GM19438 (cell line): ENCODE measurements around the gene ATP11A.

Experiments
- ATAC-seq: cut with Tn5 transposase; IDR thresholded peaks from one replicate; pipeline ENCODE4 v1.9.1; 2021; ENCODE audit warnings: low read depth; ENCODE audit not compliant: unreplicated experiment

ATP11A gene

DNA sequence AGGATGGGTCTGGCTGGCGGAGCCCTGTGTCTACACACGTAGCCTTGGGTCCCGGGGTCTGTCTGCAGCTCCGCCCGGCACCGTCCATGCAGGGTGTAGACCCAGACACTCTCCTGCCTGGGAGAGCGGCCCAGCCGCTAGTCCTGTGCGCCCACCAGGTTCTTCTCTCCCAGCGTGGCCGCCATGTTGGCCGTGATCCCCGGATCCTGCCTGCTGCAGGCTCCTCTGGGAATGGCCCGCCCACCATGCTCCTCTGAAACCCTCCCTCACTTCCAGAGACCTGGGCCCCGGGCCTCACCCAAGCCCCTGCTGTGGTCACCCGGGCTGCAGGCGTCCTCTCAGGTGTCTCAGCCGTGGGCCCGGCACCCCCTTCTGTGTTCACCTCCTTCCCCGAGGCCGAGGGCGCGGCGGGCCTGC is 221.5 kb downstream of the ATP11A start:
- no peak for ATAC-seq

DNA sequence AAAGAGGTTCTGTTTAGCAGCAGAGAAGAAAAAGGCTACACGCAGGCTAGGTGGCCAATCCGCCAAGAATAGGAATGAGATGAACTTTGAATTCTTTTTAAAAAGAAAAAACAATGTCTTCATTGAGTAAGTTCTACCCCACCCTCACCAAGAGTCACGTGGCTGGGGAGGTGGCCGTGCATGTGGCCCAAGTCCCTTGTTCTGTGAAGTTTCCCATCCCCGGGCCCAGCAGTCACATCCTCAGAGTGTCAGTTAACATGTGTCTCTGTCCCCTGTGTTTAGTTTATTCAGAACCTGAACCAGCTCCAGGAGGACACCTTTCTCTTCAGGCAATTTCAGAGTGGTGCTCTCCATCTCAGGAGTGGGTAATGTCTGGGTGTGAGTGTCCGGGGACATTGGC is 222.0 kb downstream of the ATP11A start:
- ATAC-seq = no peak

DNA sequence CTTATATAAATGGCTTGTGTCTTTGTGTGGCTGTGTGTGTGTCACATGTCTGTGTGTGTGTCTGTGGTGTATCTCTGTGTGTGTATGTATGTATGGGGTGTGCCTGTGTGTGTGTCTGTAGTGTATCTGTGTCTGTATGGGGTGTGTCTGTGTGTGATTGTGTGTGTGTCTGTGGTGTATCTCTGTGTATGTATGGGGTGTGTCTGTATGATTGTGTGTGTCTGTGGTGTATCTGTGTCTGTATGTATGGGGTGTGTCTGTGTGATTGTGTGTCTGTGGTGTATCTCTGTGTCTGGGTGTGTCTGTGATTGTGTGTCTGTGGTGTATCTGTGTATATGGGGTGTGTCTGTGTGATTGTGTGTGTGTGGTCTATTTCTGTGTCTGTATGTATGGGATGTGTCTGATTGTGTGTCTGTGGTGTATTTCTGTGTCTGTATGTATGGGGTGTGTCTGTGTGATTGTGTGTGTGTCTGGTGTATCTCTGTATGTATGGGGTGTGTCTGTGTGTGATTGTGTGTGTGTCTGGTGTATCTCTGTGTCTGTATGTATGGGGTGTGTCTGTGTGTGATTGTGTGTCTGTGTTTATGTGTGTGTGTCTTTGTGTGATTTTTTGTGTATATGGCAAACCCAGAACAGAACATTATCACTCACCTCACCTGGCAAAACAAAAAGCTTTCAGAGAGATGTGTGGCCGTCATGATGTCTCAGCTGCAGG is 223.0 kb downstream of the ATP11A start:
- no peak for ATAC-seq

DNA sequence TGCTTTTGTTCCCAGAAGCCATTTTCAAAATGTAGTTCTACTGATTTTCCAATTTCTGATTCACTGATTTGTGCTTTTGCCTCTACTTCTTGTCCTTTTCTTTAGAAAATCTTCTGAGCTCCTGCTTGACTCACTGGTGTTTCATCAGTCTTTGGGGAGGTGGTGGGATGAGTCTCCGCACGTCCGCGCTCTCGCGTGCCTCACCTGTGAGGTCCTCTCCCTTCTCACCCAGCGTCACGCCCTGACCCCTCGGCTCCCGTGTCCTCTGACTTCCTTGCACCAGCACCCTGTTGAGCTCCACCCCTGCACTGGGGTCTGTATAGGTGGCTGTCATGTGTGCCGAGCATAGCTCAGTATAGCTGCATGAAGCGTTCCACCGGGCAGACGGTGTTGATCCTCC is 226.5 kb downstream of the ATP11A start:
- ATAC-seq = no peak

DNA sequence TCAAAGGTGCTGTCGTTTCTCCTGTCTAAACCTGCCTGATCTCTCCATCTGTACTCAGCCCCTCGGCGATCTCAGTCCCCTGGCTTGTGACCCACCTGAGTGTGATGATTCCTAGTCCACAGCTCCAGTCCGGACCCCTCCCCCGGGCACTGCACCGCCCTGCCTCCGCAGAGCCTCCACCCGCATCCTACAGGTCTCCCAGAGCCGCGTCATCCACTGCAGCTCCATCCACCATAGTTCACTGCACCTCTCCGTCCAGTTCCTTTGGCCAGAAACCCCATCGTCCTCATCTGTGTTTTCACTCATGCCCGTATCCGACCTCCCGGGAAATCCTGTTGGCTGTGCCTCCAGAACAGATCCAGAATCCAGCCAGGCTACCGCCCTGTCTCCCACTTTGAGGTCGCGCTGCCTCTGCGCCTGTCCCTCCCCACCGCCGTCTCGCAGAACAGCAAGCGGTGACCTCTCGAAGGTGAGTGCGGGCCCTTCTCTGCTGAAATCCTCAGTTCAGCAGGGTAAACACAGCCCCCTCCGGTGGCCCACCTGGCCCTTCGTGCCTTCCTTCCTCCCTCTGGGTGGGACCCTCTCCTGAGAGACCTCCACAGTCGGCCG is 227.3 kb downstream of the ATP11A start:
- no peak for ATAC-seq

DNA sequence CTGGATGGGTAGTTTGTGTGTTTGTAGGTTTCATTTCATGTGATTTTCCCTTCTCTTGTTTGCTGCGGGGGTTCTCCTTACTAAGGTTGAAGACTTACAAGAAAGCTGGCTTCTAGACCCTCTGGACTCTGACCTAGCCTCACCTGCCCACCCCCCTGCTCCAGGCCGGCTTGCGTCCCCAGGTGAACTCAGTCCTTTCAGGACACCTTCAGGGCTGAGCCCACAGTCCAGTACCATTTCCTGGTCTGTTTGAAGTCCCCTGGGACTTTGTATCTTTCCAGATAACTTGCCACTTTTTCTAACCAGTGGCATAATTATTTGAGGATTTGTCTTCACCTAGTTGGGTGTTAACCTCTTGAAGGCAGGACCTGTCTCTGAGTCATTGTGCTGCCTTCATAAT is 227.9 kb downstream of the ATP11A start:
- no peak for ATAC-seq

DNA sequence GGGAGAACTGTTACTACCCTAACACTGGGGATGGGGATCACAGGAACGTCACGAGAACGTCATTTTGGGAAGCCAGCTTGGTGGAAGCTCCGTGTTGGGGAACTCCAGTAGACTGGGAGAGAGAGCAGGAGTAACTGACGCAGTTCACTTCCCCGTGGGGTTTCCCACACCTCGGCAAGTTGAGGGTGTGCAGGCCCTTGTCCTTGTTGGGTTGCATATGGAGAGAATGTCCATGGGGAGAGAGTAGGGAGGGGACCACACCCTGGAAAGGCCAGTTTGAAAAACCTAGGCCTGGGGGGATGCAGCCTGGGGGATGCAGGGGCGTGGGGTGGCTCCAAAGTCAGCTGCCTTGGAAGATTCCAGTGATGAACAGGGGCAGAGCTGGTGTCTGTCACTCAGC is 228.4 kb downstream of the ATP11A start:
- ATAC-seq = no peak

DNA sequence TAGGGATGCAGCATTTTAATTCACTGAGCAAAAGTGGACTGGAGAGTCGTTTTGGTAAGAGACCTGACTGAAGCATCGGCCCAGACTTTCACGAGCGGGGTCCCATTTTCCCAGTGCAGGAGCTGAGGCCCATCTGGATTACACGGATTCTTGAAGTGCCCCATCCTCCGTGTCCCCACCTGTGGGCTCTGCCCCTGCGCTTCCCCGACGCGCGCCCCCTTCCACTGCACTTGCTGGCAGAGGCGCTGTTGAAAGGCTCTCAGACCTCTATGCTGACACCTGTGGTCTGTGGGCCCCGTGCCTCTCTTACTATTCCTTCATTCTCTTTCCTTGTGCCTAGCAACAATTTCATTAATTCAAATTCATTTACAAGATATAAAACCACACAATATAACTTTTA is 228.9 kb downstream of the ATP11A start:
- ATAC-seq = no peak

DNA sequence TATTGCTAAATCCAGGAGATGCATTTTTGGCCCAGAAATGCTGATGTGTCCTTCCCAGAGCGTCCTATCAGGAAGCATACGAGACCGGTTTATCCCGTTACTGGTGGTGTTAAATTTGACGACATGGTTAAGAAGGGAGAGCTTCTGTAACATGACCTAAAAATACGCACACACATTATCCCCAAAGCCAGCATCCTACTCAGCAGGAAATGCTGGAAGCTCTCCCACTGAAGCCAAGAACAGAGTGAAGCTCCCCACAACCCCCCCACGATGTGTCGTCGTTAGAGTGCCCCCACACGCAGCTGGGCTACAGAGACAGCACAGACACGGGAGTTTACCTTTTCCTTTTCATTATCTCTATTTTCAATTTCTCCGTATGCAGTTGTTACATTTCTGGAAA is 234.1 kb downstream of the ATP11A start:
- ATAC-seq = no peak

DNA sequence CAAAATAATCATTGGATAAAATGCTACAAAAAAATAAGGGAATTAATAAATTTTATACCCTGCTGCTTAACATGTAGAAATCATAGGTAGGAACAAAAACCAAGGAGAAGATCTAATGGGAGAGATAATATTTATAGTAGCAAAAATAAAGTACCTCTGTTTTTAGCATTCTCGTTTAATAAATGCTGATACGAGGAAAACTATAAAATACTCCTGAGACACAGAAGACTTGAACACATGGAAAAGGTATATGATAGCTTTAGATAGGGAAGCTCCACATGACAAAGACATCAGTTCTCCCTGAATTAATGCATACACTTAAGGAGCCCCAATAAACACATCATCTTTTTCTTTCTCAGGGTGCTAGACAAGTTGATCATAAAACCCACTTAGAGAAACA is 234.5 kb downstream of the ATP11A start:
- ATAC-seq = no peak

DNA sequence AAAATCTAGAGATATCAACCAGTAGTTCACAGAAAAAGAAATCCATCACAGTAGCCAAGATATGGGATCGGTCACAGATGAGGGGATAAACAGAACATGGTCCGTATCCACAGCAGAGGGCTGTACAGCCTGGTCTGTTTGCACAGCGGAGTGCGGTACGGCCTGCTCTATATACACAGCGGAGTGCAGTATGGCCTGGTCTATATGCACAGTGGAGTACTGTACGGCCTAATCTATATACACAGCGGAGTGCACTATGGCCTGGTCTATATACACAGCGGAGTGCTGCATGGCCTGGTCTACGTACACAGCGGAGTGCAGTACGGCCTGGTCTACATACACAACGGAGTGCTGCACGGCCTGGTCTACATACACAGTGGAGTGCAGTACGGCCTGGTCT is 236.2 kb downstream of the ATP11A start:
- ATAC-seq = no peak

DNA sequence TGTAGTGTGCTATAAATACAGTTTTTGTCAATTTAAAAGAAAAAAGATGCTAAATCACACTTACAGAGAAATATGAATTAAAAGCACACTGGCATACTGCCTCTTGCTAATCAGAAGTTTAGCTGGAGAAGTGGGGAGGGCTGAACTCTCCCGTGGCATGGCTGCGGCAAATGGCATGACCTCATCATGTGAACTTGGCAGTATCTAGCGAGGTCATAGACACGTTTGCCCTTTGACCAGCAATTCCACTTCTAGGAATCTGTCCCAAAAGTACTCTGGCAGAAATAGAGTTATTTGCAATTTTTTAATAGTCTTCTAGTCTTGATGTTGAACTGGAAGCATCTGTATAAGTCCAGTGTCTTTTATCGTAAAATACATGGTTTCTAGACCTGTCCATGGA is 237.2 kb downstream of the ATP11A start:
- no peak for ATAC-seq

DNA sequence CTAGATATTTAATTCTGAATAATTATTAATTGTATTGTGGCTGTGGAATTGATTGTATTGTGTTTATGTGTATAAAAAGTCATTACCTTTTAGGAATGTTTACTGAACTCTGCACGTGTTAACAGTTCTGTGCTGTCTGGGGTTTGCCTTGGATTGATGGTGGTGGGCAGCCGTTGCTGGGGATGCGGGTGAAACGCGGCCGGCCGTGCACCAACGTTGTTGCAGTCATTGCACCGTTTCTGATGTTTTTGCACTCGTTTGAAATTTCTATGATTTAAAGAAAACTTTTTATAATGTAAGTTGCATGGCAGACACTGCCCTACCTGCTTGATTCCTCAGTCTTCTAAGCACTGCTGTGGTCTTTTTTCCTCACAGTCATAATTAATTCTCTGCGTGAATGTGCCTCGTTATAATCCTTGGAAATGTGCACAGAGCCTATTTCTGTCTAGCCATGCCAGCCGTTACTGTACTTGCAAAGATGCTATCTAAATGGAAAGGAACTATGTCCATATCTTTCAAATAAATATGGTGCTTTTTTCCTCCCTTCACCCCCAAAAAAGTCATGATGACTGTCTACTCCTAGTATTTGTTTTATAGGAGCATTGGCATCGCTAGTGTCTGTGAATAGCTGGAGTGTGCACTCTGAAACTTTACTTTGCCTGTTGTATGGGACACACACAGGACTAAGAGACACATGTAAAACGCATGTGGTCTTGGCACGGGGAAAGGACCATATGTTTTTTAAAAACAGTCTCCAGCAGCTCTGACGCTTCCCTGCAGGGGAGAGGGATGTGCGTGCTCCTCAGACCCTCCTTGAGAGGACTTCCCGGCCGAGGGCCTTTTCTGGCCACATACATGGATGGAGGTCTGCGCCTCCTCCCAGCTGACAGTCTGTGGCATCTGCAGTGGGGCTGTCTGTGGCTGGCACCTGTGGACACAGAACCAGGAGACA is 238.5 kb downstream of the ATP11A start:
- ATAC-seq = no peak

DNA sequence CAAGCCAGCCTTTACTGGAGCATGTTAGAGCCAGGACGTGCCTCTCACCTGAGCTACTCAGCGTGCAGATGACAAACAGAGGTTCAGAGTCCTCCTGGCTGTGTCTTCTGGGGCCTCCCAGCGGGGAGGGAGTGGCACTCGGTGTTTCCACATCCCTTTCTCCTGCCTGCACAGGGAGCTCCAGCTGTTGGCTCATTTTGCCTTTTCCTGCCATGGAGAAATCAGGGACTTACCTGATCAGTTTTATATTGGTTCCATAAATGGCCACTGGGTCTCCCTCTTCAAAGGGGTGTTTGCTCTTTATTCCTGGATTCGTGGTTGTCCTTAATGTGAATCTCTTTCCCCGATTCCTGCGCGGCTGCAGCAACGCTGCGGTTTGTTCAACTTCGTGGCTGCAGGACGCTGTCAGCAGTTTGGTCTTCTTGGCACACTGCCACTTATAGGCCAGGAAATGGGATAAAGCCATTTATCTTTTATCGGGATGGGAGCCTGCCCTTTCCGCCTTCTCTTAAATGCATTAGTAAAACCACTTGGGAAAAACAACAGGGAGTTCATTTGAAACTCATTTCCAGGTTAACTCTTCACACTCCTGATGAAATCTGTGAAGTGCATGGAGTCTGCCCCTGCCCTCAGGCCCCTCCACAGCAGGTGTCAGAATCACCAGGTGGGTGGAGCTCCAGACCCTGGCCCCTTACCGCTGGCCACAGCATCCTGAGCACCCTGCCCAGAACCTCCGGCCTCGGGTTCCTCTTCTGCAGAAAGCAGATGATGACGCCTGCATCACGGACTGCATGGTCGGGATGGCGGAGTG is 239.3 kb downstream of the ATP11A start:
- no peak for ATAC-seq

DNA sequence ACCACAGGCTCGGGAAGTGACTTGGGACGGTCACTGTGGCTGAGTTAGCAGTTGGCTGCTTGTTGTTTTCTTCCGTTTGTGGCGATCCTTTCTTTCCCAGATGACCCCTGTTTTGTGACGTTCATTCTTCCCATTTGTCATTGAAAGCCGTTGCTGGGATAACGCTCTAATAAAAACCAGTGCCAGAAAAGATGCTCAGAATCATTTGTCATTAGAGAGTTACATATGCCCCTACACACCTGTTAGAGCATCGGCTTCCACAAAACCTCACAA is 239.9 kb downstream of the ATP11A start:
- no peak for ATAC-seq

DNA sequence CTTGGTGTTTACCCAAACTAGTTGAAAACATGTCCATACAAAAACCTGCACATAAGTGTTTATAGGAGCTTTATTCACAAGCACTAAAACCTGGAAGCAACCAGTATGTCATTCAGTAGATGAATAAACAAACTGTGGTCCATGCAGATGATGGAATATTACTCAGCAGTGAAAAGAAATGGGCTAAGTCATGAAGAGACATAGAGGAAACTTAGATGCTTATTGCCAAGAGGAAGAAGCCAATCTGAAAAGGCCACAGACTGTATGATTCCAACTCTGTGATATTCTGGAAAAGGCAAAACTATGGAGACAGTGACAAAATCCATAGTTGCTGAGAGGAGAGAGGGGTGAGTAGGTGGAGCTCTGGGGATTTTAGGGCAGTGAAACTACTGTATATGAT is 240.4 kb downstream of the ATP11A start:
- ATAC-seq = no peak

DNA sequence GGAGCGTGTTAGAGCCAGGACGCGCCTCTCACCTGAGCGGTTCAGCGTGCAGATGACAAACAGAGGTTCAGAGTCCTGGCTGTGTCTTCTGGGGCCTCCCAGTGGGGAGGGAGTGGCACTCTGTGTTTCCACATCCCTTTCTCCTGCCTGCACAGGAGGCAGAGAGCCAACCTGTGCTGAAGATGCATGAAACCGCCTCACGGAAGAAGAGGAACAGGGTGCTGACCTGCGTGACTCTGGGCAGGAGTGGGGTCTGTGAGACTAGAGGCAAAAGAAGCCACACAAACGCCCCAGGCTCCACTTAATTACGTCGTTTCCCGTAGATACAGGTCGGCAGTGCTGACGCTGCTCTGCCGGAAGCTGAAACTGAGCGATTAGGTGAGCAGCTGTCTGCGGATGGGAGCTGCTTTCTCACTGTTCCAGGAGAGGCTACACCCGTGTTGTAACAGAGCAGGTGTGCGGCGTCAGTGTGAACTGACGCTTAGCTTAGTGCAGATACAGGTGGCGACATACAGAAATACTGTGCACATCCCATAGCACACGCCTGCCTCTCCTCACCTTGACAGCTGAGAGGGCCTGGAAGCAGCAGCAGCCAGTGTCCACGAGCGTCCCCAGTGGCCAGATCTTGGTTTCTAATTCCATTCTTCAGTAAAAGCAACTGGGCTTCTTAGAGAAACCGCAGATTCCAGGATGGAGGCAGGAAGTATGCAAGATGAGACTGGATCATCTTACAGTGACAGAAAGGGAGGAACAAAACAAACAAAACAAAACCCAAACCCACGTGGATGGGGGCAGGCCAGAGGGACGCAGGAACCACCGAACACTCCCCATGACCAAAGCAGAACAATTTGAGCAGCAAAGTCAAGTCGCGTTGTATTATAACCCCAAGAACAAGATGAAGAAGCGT is 241.4 kb downstream of the ATP11A start:
- ATAC-seq = no peak

DNA sequence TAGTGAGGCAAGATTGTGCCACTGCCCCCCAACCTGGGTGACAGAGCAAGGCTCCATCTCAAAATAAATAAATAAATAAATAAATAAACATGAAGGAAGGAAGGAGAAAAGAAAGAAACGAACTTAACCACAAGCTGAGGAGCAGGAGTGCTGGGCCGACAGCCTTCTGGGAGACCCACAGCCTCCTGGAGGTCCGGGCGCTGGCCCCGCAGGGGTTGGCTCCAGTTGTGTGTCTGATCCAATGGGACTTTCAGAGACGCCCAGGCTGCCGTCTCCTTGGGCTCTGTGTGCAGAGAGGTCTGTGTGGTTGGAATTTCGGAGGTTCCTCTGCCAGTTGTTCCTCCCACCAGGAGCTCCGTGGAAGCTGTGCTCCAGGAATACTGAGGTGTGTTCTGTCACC is 243.1 kb downstream of the ATP11A start:
- no peak for ATAC-seq

DNA sequence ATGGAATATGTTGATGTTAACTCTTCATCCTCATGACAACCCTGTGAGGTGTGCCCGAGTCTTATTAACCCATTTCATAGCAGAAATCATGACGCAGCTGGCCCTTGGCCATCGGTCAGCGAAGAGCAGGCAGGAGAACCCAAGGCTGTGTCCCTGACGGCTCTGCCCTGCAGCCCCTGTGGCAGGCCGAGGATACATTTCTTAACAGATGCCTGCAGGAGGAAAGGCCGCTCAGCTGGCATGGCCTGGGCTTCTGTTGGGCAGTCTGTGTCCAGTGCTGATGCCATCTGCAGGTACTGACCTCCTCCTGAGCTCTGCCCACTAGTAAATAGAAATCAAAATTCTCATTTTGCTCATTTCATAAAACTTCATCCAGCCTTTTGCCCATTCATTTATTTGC is 243.8 kb downstream of the ATP11A start:
- ATAC-seq = no peak

DNA sequence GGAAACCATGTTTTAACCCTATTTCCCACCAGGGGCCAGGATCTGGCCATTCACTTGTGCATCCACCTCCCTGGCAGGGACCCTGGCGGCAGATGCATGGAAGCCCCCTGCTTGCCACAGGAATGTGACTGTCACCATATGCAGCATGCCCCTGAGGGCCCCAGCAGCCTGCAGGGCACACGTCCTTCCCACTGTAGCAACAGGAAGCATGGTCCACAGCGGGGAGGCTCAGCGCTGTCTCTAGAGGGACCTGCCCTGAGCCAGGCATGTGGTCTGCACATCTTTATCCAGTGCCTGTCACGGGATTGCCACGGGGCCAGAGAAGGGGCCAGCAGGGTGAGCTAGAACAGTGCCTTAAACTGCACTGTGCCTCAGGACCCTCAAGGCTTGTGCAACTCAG is 244.2 kb downstream of the ATP11A start:
- ATAC-seq = no peak
